ENCODE data around the gene LRRN3. TPM values are rescaled to one million over a fixed set of nuclear protein-coding genes. Genes with fewer than 3 reads are reported as not detected.

LRRN3 gene
- total RNA-seq, 1 donor from 2014 or later: 132 TPM

GRCh38 chr7:111150709-111151108 is 59.8 kb downstream of the LRRN3 start:
- intact Hi-C loops (cut with micrococcal nuclease): no loop called here

DNA sequence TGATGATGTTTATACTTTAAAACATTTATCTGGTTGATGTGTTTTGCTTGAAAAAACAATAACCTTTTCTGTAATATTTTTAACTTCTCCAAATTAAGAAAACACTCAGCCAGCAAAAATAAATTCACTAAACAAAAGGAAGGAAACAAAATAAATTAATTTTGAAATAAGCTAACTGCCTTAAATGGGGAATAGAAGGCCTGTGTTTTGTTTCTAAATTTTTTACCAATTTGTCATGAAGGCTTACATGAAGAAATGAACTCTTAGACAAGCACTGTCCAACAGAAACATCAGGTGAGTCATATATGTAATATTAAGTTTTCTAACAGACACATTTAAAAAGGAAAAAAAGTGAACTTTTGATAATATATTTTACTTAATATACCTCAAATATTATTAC is 68.5 kb downstream of the LRRN3 start:
- intact Hi-C loops (cut with micrococcal nuclease): no loop called here

DNA sequence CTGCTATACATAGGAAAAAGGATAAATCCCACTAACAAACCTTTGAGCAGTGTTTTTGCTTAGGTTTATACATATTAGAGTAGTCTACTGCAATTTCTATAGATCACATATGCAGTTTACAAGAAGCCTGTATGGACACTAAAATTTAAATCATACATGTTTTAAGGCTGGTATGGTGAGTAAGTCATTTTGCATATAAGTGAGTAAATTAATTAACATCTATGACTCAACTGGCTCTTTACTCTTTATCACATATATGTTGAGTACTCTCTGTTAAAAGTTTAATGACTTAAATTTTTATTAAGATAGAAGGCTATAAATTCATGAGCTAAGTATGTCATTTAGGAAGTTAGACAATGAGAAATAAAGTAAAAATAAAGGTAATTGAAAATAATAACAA is 69.4 kb downstream of the LRRN3 start:
- intact Hi-C loops (cut with micrococcal nuclease): no loop called here

DNA sequence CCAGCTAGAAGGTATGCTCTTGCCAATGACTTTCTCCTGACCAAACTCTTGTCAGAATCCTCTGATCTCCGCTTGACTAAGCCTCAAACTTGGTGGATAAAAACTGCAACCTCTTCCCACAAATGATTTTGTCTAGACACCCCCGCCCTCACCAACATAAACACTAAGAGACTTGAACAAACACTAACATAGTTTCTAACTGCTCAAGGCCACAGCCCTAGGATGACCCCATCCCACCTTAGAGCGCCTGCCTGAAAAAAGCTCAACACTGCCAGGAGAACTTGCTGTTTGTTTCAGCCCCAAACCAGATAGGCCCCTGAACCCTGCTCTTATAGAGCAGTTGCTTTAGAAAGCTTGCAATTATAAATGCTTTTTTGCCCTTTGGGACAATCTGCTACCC is 71.8 kb downstream of the LRRN3 start:
- intact Hi-C loops (cut with micrococcal nuclease): no loop called here

GRCh38 chr7:111164442-111164841 is 73.5 kb downstream of the LRRN3 start:
- intact Hi-C loops (cut with micrococcal nuclease): no loop called here

DNA sequence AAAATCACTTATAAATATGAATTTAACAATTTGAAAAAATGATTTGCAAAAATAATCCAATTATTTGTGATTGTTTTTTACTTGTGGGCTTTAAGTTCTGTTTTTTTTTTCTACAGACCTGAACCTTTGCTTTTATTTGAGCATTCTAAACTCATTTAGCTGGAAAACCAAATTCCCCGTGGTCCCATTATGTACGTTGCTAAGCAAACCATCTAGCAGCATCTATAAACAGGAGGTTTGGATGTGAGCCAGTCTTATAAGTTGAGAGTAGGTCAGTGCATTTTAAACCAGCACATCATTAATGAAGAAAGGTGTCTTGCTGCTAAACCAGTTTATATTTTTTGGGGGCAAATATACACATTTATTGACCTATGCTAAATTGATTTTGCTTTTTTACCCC is 77.3 kb downstream of the LRRN3 start:
- intact Hi-C loops (cut with micrococcal nuclease): no loop called here

DNA sequence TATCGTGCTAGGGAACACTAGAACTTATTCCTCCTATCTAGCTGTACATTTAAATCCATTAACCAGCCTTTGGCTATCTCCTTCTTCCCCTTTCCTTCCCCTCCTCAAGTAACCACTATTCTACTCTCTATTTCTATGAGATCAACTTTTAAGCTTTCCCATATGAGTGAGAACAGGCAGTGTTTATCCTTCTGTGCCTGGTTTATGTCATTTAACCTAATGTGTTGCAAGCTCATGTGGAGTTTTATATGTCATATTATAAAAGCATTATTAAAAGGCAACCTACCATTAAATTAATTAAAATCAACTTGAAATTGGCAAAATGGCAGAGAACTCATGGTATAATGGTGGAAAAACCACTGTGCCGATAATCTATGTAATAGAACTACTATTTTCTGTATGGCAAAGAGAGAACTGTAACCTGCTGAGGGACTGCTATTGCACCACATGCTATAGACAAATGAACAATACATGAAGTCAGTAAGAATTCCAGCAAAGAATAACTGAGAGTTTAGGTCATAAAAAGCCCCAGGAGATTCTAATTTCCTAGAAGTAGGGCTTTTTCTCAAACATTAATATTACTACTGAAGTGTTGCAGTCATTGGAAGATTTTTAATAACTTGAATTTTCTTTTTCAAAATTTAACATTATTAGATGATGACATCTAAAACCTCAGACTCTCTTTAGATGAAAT is 81.8 kb downstream of the LRRN3 start:
- intact Hi-C loops (cut with micrococcal nuclease): no loop called here

GRCh38 chr7:111173528-111173927 is 82.6 kb downstream of the LRRN3 start:
- intact Hi-C loops (cut with micrococcal nuclease): no loop called here

DNA sequence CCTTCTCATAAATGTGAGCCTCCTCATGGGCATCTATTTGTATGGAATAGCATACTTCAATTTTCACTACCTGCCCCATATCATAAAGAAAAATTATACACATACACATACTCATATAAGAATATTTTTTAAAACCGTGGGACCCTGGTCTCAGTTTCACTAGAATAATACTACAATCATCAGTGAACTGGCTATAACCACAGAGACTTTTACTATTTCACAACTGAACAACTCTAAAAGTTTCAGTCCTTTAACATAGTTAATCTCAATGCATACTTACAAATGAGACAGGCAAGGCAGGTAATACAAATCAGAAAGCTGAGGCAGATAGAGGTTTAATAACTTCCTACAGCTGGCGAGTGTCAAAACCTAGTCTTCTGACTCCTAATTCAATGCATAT is 83.1 kb downstream of the LRRN3 start:
- intact Hi-C loops (cut with micrococcal nuclease): no loop called here

DNA sequence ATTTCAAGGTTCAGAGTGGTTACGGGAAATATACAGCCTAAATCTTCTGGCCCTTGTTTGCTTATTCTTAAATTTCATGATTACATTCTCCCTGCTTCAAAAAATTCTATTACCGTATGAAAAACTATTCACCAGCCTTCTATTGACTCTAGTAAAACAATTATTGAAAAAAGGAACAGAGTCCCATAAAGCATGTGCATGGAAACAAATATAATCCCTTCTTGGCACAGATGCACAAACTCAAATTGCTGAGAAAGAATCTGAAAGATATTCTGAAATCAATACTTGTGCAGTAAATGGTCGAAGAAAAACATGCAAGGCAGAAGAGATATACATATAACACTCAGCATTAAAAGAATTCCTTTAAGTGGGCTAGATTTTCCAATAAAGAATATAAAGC is 83.6 kb downstream of the LRRN3 start:
- intact Hi-C loops (cut with micrococcal nuclease): no loop called here

Measured in T-helper 2 cell treated with Interferon-gamma antibody and Interleukin-4, amounts not matched to agents 100 ng/mL and 5 ng/mL, for 36 hours (primary cell).